Heart left ventricle (tissue), 16 donors: ENCODE data around the gene C6orf136. TPM values are rescaled to one million over a fixed set of nuclear protein-coding genes. Genes with fewer than 3 reads are reported as not detected.
A peak's percentile ranks its signal among the peaks of the same experiment; 100 is the strongest.

ENCODE experiments used
- ATAC-seq, 4 donors: fragments of 200-7000 bp; cut with Tn5 transposase; one replicate each; pipeline ENCODE4 v1.9.1; 2020 to 2022; ENCODE audit warnings: moderate library complexity in 4 of 4, mild to moderate bottlenecking in 3 of 4, moderate number of reproducible peaks in 1 of 4
- DNase-seq, 5 donors: peaks; one replicate each; pipeline ENCODE4 v3.0.0-alpha.2; 2020
- H3K27ac ChIP-seq, 12 donors: fragments of 200-600 bp; sonication (generic) in 4 of 12; one replicate each; pipeline versions ENCODE4 v1.5.0 to v1.8.0; 2016 to 2022; ENCODE audit warnings: mild to moderate bottlenecking in 2 of 12
- H3K27me3 ChIP-seq, 9 donors: fragments of 200-600 bp; sonication (generic) in 2 of 9; one replicate each; pipeline versions ENCODE4 v1.5.1 to v1.8.0; 2016 to 2022; ENCODE audit warnings: mild to moderate bottlenecking in 3 of 9
- H3K36me3 ChIP-seq, 9 donors: fragments of 200-600 bp; sonication (generic) in 2 of 9; one replicate each; pipeline versions ENCODE4 v1.5.0 to v1.8.0; 2018 to 2022; ENCODE audit warnings: mild to moderate bottlenecking in 2 of 9
- H3K4me1 ChIP-seq, 12 donors: fragments of 200-600 bp; sonication (generic) in 4 of 12; one replicate each; pipeline versions ENCODE4 v1.5.0 to v1.8.0; 2016 to 2022; ENCODE audit warnings: mild to moderate bottlenecking in 3 of 12
- H3K4me3 ChIP-seq, 12 donors: fragments of 200-600 bp; sonication (generic) in 4 of 12; one replicate each; pipeline versions ENCODE4 v1.5.0 to v1.8.0; 2017 to 2022; ENCODE audit warnings: mild to moderate bottlenecking in 9 of 12, moderate library complexity in 4 of 12
- H3K9me3 ChIP-seq, 12 donors: fragments of 200-600 bp; sonication (generic) in 4 of 12; one replicate each; pipeline versions ENCODE4 v1.5.0 to v1.8.0; 2016 to 2022; ENCODE audit warnings: mild to moderate bottlenecking in 1 of 12
- POLR2A ChIP-seq, 2 donors: fragments of 450-650 bp; IDR thresholded peaks; one replicate each; pipeline ENCODE4 v1.6.1; 2017; ENCODE audit warnings: antibody characterized with exemption in 2 of 2, mild to moderate bottlenecking in 2 of 2, moderate library complexity in 2 of 2
- WGBS, 4 donors: extraction: QIAGEN DNeasy Blood & Tissue Kit in 2 of 4; methylation state at CpG; one replicate each; pipeline versions ENCODE4 v1.1.5 to v1.1.7; 2013 to 2018; 5-methylcytosine and 5-hydroxymethylcytosine counted together
- intact Hi-C, 10 donors: fragments of 100-400 bp; cut with DNase I; formaldehyde crosslinking; loops; one replicate each; pipeline versions ENCODE4 v1.11.1 to v1.14.2; 2022
- polyA plus RNA-seq, 2 donors: library from polyadenylated mRNA; stranded (reverse); fragments of 200-250 nt; gene quantifications; one replicate each; pipeline ENCODE4 v1.2.3, GENCODE V29; 2013
- total RNA-seq, 9 donors: library from RNA; depleted of rRNA in 2 of 9; stranded (reverse); fragments of >200 nt in 2 of 9; fragmentation: NEBNext Ultra II Directional in 3 of 9; extraction: Animal tissue kit (Norgen Biotek cat#: 25700) in 3 of 9; gene quantifications; one replicate each; pipeline versions ENCODE4 v1.1.0 to v1.2.4, GENCODE V29; 2016 to 2023
- TF ChIP-seq, protein P1 (sequence below), 12 donors: fragments of 200-600 bp; sonication (generic) in 4 of 12; IDR thresholded peaks; one replicate each; pipeline versions ENCODE4 v1.5.0 to v1.8.0; 2018 to 2022; ENCODE audit warnings: antibody characterized with exemption in 12 of 12, mild to moderate bottlenecking in 5 of 12
- donor health status: ischemic (EF 13 %, LVEDD 7.1; RV severe dilation, severe dysfunction).
- donor health status: healthy with polysubstance abuse.
- donor health status: DM: no; HTN: yes; CAD: no.
- donor health status: DM: no; HTN: no; CAD: no.
- donor health status: ischemic (EF 25% LVEDD 6.9; RV normal size, moderate dysfunction).
- donor health status: ischemic (EF 25% LVEDD 5.7; RV mildly dilated, moderate dysfunction).
- donor health status: healthy.
- donor health status: DM: yes; HTN: yes; CAD: no.
- donor health status: ischemic (EF 35%, LVEDD 5.7; RV mildly dilated, moderate dysfunction).
- donor health status: nonischemic (EF 11% LVEDD 7.7; RV severe dilation, severe dysfunction).
- donor health status: DM: yes; HTN: yes; CAD: no.
- donor health status: PGD.
- donor health status: ischemic (EF 29% LVEDD 5.4; RV normal size, mild dysfunction).
- donor health status: nonischemic (EF 23%, LVEDD 6.1; RV moderate dilation, normal function).

Gene C6orf136
- total and polyA plus RNA-seq, 11 donors, result 27.9 to 79.3 (median 47.4) TPM

GRCh38 chr6:30601815-30602641 is 44.9 kb upstream of the C6orf136 start:
- Histone ChIP-seq H3K27ac (no peak overlapping the region), H3K9me3 (no peaks in the 10 kb centered on the region), H3K4me1 (peaks cover 0 to 11% (median 0%) of the 10 kb centered on the region in 12 donors), H3K4me3 (no peak overlapping the region), H3K36me3 (peaks cover 19 to 75% (median 68%) of the 10 kb centered on the region in 9 donors), H3K27me3 (no peaks in the 10 kb centered on the region)
- intact Hi-C loops, result loop anchor here in 3 of 10 donors (5.0 kb wide), 2 partner anchors 55 to 120 kb away; no protein-coding TSS in a partner anchor
- no peak for DNase-seq
- WGBS, 4 donors, result 90 to 94% (median 92%) methylated on average over 21 to 39 of the region's 39 CpGs
- TF ChIP-seq, protein P1, sequence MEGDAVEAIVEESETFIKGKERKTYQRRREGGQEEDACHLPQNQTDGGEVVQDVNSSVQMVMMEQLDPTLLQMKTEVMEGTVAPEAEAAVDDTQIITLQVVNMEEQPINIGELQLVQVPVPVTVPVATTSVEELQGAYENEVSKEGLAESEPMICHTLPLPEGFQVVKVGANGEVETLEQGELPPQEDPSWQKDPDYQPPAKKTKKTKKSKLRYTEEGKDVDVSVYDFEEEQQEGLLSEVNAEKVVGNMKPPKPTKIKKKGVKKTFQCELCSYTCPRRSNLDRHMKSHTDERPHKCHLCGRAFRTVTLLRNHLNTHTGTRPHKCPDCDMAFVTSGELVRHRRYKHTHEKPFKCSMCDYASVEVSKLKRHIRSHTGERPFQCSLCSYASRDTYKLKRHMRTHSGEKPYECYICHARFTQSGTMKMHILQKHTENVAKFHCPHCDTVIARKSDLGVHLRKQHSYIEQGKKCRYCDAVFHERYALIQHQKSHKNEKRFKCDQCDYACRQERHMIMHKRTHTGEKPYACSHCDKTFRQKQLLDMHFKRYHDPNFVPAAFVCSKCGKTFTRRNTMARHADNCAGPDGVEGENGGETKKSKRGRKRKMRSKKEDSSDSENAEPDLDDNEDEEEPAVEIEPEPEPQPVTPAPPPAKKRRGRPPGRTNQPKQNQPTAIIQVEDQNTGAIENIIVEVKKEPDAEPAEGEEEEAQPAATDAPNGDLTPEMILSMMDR (IDR thresholded peaks at IDR 0.05), result no peak
- no peak for TF ChIP-seq POLR2A (IDR thresholded peaks at IDR 0.05)
- peak in 2 of 4 donors; percentile 14 to 23 for ATAC-seq

DNA sequence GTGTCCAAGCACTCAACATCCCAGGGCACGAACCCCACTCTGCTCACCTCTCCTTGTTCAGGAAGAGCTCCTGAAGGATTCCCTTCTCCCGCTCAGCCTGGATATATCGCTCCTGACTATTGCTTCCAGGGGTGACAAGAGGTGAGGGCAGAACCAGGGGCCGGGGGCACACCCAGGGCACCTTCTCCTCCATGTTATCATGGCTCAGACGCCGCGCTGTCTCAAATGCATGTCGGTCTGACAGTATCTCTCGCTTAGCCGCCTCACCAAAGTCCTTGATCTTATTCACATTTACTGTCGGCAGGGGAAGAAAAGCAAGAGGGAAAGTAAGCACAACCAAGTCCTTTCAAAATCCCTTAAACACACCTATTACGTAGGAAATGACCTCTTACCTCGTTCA is 43.0 kb upstream of the C6orf136 start:
- no peak for TF ChIP-seq POLR2A (IDR thresholded peaks at IDR 0.05)
- intact Hi-C loops, result loop anchor here in 3 of 10 donors (5.0 kb wide), 2 partner anchors 57 to 122 kb away; no protein-coding TSS in a partner anchor
- Histone ChIP-seq H3K27me3 (no peaks in the 10 kb centered on the region), H3K27ac (no peak overlapping the region), H3K9me3 (no peaks in the 10 kb centered on the region), H3K36me3 (peaks cover 19 to 94% (median 88%) of the 10 kb centered on the region in 9 donors), H3K4me3 (no peak overlapping the region), H3K4me1 (peaks cover 0 to 12% (median 0%) of the 10 kb centered on the region in 12 donors)
- 91 to 97% (median 94%) methylated on average over 13 of the region's 13 CpGs for WGBS, 4 donors
- DNase-seq (no peak), ATAC-seq (no peak)

GRCh38 chr6:30610065-30610464 is 36.9 kb upstream of the C6orf136 start:
- WGBS, 4 donors, result 78 to 86% (median 82%) methylated on average over 4 of the region's 4 CpGs
- ATAC-seq (no peak), DNase-seq (no peak)
- TF ChIP-seq, protein P1 (IDR thresholded peaks at IDR 0.05), result no peak
- no peak for TF ChIP-seq POLR2A (IDR thresholded peaks at IDR 0.05)
- intact Hi-C loops, result loop anchor here in 1 of 10 donors (5.0 kb wide), 1 partner anchor 53 kb away; the partner anchor contains the start of genes GNL1 and PRR3
- no peak overlapping the region for H3K4me3 ChIP-seq
- H3K9me3 ChIP-seq, result no peaks in the 10 kb centered on the region
- no peaks in the 10 kb centered on the region for H3K27me3 ChIP-seq
- peaks cover 0 to 58% (median 50%) of the 10 kb centered on the region in 12 donors for H3K4me1 ChIP-seq
- H3K36me3 ChIP-seq, result peaks cover 3 to 76% (median 47%) of the 10 kb centered on the region in 9 donors
- peak overlapping the region in 2 of 12 donors; percentile 9 to 97 for H3K27ac ChIP-seq

DNA sequence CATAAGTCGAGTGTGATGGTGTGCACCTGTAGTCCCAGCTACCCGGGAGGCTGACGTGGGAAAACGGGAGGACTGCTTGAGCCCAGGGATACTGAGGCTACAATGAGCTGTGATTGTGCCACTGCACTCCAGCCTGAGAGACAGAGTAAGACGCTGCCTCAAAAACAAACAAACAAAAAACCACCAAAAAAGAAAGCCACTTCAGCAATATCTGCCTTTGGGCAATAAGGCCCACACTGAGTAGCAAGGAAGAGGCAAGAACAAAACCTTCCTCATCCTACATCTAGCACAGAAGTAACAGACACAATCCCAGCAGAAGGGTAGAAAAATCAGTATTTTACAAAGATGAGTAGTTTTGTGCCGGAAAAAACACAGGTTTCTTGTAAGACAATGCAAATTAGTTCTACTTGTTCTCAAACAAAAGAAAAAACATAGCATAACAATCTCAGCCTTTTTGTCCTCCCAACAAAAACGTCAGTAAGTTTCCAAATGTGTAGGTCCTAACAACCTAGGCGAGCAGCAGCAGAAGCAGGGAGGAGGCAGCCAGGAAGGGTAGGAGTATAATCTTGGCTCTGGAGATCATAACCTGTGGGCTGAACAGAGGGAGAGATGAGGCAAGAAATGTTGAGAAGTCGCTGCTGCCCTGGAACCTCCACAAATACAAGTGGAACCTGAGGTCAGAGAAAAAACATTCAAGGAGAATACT is 35.6 kb upstream of the C6orf136 start:
- Histone ChIP-seq H3K27ac (peak overlapping the region in 1 of 12 donors; percentile 97), H3K27me3 (no peaks in the 10 kb centered on the region), H3K36me3 (peaks cover 0 to 71% (median 41%) of the 10 kb centered on the region in 9 donors), H3K4me1 (peaks cover 0 to 58% (median 50%) of the 10 kb centered on the region in 12 donors), H3K4me3 (no peak overlapping the region), H3K9me3 (no peaks in the 10 kb centered on the region)
- 74 to 81% (median 77%) methylated on average over 9 of the region's 9 CpGs for WGBS, 4 donors
- intact Hi-C loops, result loop anchor here in 1 of 10 donors (5.0 kb wide), 1 partner anchor 54 kb away; the partner anchor contains the start of genes GNL1 and PRR3
- TF ChIP-seq POLR2A (IDR thresholded peaks at IDR 0.05), result no peak
- TF ChIP-seq, protein P1 (IDR thresholded peaks at IDR 0.05), result no peak
- DNase-seq (no peak), ATAC-seq (no peak)
